Stimulated activated CD8-positive, alpha-beta memory T cell treated with anti-CD3 and anti-CD28 coated beads, Interleukin-7, amount 100 ng/mL, for 24 hours (primary cell): Measurements from ENCODE around the gene MAL.
"Not testable (repeated sequence)": the region's sequence is repeated elsewhere in the genome, so short reads cannot be mapped to it uniquely, and the experiment has no call there.

Experiments used
- DNase-seq: peaks from one replicate; pipeline ENCODE4 v3.0.0-alpha.2; 2020; ENCODE audit warnings: low read depth

MAL gene

GRCh38 chr2:95032868-95033603 lies 7.5 kb downstream of the MAL start:
- no peak for DNase-seq

GRCh38 chr2:95034221-95034620 lies 8.7 kb downstream of the MAL start:
- no peak for DNase-seq

GRCh38 chr2:95034818-95035217 lies 9.3 kb downstream of the MAL start:
- no peak for DNase-seq

- DNase-seq, result no peak
Observed at GRCh38 chr2:95036596-95037383, 11.3 kb downstream of the MAL start.

- no peak for DNase-seq
Observed at GRCh38 chr2:95037384-95037839, 11.9 kb downstream of the MAL start.

- DNase-seq, result not testable (repeated sequence)
Observed at GRCh38 chr2:95037841-95038585, 12.5 kb downstream of the MAL start.

GRCh38 chr2:95038635-95039298 lies 13.3 kb downstream of the MAL start:
- DNase-seq, result no peak

GRCh38 chr2:95039363-95039762 lies 13.9 kb downstream of the MAL start:
- no peak for DNase-seq

GRCh38 chr2:95039978-95040377 lies 14.5 kb downstream of the MAL start:
- no peak for DNase-seq

GRCh38 chr2:95040426-95040825 lies 14.9 kb downstream of the MAL start:
- DNase-seq, result no peak

GRCh38 chr2:95041060-95041823 lies 15.7 kb downstream of the MAL start:
- no peak for DNase-seq

GRCh38 chr2:95041824-95042442 lies 16.4 kb downstream of the MAL start:
- no peak for DNase-seq

- DNase-seq, result no peak
Observed at GRCh38 chr2:95042472-95043271, 17.2 kb downstream of the MAL start.

- DNase-seq, result no peak
Observed at GRCh38 chr2:95043300-95044093, 18.0 kb downstream of the MAL start.

GRCh38 chr2:95044601-95045000 lies 19.1 kb downstream of the MAL start:
- no peak for DNase-seq

- no peak for DNase-seq
Observed at GRCh38 chr2:95046371-95047112, 21.0 kb downstream of the MAL start.

GRCh38 chr2:95047629-95048510 lies 22.4 kb downstream of the MAL start:
- DNase-seq, result no peak
